CD14-positive monocyte (primary cell): ENCODE data around the gene KPNA3. TPM values are rescaled to one million over a fixed set of nuclear protein-coding genes. Genes with fewer than 3 reads are reported as not detected.

Source experiments
- DNase-seq, 3 donors: peaks; one replicate each; pipeline ENCODE4 v3.0.0-alpha.2; 2011 to 2022
- H2AFZ ChIP-seq: 2 replicates; pipeline ENCODE4 v1.6.0; 2012; ENCODE audit warnings: mild to moderate bottlenecking, low read depth, low read length, inconsistent platforms; ENCODE audit not compliant: insufficient read depth, poor library complexity, severe bottlenecking
- H3K27ac ChIP-seq, 2 donors: 1 replicate in 1 of 2; 2 replicates in 1 of 2; pipeline ENCODE4 v1.5.1; 2012 to 2013; ENCODE audit warnings: low read length in 2 of 2, control low read depth in 1 of 2, inconsistent platforms in 1 of 2, low read depth in 1 of 2, mild to moderate bottlenecking in 1 of 2
- H3K27me3 ChIP-seq, 2 donors: one replicate each; pipeline versions ENCODE4 v1.6.0 to v1.6.1; 2011 to 2013; ENCODE audit warnings: low read length in 2 of 2; ENCODE audit not compliant: control insufficient read depth in 2 of 2, insufficient read depth in 2 of 2
- H3K36me3 ChIP-seq, 2 donors: replicated peaks in 1 of 2; 1 replicate in 1 of 2; 2 replicates in 1 of 2; pipeline versions ENCODE4 v1.5.1 to v1.6.1; 2012 to 2013; ENCODE audit warnings: low read length in 2 of 2, control low read depth in 1 of 2, inconsistent platforms in 1 of 2, mild to moderate bottlenecking in 1 of 2; ENCODE audit not compliant: insufficient read depth in 2 of 2, control insufficient read depth in 1 of 2
- H3K4me1 ChIP-seq, 2 donors: 1 replicate in 1 of 2; 2 replicates in 1 of 2; pipeline versions ENCODE4 v1.5.1 to v1.6.1; 2012 to 2013; ENCODE audit warnings: low read length in 2 of 2, control low read depth in 1 of 2, inconsistent platforms in 1 of 2, mild to moderate bottlenecking in 1 of 2, moderate library complexity in 1 of 2; ENCODE audit not compliant: insufficient read depth in 2 of 2, control insufficient read depth in 1 of 2
- H3K4me2 ChIP-seq: replicated peaks from 2 replicates; pipeline ENCODE3; 2012; ENCODE audit warnings: low read length, moderate library complexity, mild to moderate bottlenecking; ENCODE audit not compliant: poor library complexity, severe bottlenecking; ENCODE audit errors: extremely low read depth
- H3K4me3 ChIP-seq, 3 experiments: fragments of 200-600 bp in 1 of 3; sonication (generic) in 1 of 3; replicated peaks in 1 of 3; 1 replicate in 2 of 3; 2 replicates in 1 of 3; pipeline ENCODE4 v1.5.1; 2011 to 2013; ENCODE audit warnings: low read length in 3 of 3, mild to moderate bottlenecking in 3 of 3, control low read depth in 2 of 3, low read depth in 2 of 3, inconsistent platforms in 1 of 3, moderate library complexity in 1 of 3
- H3K79me2 ChIP-seq: 2 replicates; pipeline ENCODE4 v1.6.0; 2012; ENCODE audit warnings: mild to moderate bottlenecking, control low read depth, inconsistent platforms, low read length, moderate library complexity; ENCODE audit not compliant: insufficient read depth
- H3K9ac ChIP-seq: 2 replicates; pipeline ENCODE4 v1.6.0; 2017; ENCODE audit warnings: low read length, mild to moderate bottlenecking; ENCODE audit not compliant: insufficient read depth, poor library complexity, severe bottlenecking
- H3K9me3 ChIP-seq, 2 donors: replicated peaks in 1 of 2; 1 replicate in 1 of 2; 2 replicates in 1 of 2; pipeline versions ENCODE4 v1.5.1 to v1.6.1; 2012 to 2013; ENCODE audit warnings: low read length in 2 of 2, control low read depth in 1 of 2; ENCODE audit not compliant: control insufficient read depth in 1 of 2, insufficient read depth in 1 of 2
- H4K20me1 ChIP-seq: 2 replicates; pipeline ENCODE4 v1.6.0; 2012; ENCODE audit warnings: mild to moderate bottlenecking, low read length, control low read depth, moderate library complexity; ENCODE audit not compliant: insufficient read depth
- H3K27ac Mint-ChIP-seq, 7 donors: one replicate each; pipeline ENCODE4 v1.8.0; 2020; ENCODE audit warnings: mild to moderate bottlenecking in 7 of 7, mixed read lengths in 7 of 7, moderate library complexity in 6 of 7, inconsistent platforms in 2 of 7
- H3K27me3 Mint-ChIP-seq, 3 donors: one replicate each; pipeline ENCODE4 v1.8.0; 2021 to 2022; ENCODE audit warnings: low read depth in 3 of 3, mild to moderate bottlenecking in 3 of 3, mixed read lengths in 3 of 3, moderate library complexity in 3 of 3, inconsistent platforms in 1 of 3
- H3K36me3 Mint-ChIP-seq, 2 donors: one replicate each; pipeline ENCODE4 v1.8.0; 2020; ENCODE audit warnings: mixed read lengths in 2 of 2, inconsistent platforms in 1 of 2, mild to moderate bottlenecking in 1 of 2
- H3K4me1 Mint-ChIP-seq: one replicate; pipeline ENCODE4 v1.8.0; 2020; ENCODE audit warnings: mild to moderate bottlenecking, mixed read lengths
- H3K4me3 Mint-ChIP-seq, 2 donors: one replicate each; pipeline ENCODE4 v1.8.0; 2020; ENCODE audit warnings: mild to moderate bottlenecking in 2 of 2, mixed read lengths in 2 of 2, moderate library complexity in 1 of 2
- H3K9me3 Mint-ChIP-seq, 7 donors: one replicate each; pipeline ENCODE4 v1.8.0; 2020 to 2022; ENCODE audit warnings: mixed read lengths in 7 of 7, mild to moderate bottlenecking in 6 of 7, moderate library complexity in 6 of 7, inconsistent platforms in 2 of 7
- WGBS: methylation state at CpG from one replicate; pipeline ENCODE4 v1.1.5; 2013; ENCODE audit warnings: missing lambda C conversion rate; ENCODE audit not compliant: insufficient coverage; 5-methylcytosine and 5-hydroxymethylcytosine counted together
- intact Hi-C, 2 donors: fragments of 100-400 bp; cut with micrococcal nuclease; formaldehyde crosslinking; loops; one replicate each; pipeline versions ENCODE4 v1.15.0 to v1.15.1; 2023
- polyA plus RNA-seq, 3 donors: library from polyadenylated mRNA; depleted of rRNA in 1 of 3; unstranded in 2 of 3; stranded (reverse) in 1 of 3; fragments of 300-500 nt in 2 of 3; fragments of >200 nt in 1 of 3; fragmentation: Illumina TruSeq in 2 of 3; gene quantifications; 1 replicate in 2 of 3; 2 replicates in 1 of 3; pipeline ENCODE4 v1.2.3, GENCODE V29; 2012 to 2021
- TF ChIP-seq, protein P1 (sequence below): fragments of 200-600 bp; IDR thresholded peaks from one replicate; pipeline ENCODE4 v1.8.0; 2022; ENCODE audit warnings: antibody characterized with exemption, mild to moderate bottlenecking

The KPNA3 gene
- polyA plus RNA-seq, 3 donors, result 11.5 to 15.3 (median 12.8) TPM

DNA sequence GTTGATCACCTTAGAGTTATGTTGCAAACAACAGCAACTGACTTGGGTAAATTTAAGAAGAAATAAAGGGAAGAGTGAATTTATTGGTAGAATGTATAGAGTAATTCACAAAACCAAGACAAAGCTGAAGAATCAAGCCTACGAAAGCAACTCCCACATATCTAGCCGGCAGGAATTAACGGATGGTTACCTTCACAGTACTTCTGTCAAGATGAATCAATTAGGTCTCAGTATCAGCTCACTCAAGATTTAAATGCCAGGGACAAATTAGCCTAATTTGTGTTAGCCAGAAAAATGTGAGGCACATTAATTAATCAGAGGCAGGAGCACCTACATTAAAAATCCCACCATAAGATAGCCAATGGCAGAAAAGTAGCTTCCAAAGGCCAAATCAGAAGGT lies 10.7 kb downstream of the KPNA3 start:
- no peaks in the 10 kb centered on the region for H3K27me3 Mint-ChIP-seq
- 100% methylated on average over 3 of the region's 3 CpGs for WGBS
- TF ChIP-seq, protein P1, sequence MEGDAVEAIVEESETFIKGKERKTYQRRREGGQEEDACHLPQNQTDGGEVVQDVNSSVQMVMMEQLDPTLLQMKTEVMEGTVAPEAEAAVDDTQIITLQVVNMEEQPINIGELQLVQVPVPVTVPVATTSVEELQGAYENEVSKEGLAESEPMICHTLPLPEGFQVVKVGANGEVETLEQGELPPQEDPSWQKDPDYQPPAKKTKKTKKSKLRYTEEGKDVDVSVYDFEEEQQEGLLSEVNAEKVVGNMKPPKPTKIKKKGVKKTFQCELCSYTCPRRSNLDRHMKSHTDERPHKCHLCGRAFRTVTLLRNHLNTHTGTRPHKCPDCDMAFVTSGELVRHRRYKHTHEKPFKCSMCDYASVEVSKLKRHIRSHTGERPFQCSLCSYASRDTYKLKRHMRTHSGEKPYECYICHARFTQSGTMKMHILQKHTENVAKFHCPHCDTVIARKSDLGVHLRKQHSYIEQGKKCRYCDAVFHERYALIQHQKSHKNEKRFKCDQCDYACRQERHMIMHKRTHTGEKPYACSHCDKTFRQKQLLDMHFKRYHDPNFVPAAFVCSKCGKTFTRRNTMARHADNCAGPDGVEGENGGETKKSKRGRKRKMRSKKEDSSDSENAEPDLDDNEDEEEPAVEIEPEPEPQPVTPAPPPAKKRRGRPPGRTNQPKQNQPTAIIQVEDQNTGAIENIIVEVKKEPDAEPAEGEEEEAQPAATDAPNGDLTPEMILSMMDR, result no peak
- H2AFZ ChIP-seq, result no peak overlapping the region
- intact Hi-C loops, result loop anchor here in 1 of 2 donors (10.0 kb wide), 1 partner anchor 97 kb away; no protein-coding TSS in a partner anchor
- H3K9me3 Mint-ChIP-seq, result no peaks in the 10 kb centered on the region
- peaks cover 100% of the 10 kb centered on the region for H4K20me1 ChIP-seq
- H3K27me3 ChIP-seq, result no peaks in the 10 kb centered on the region
- no peak overlapping the region for H3K27ac Mint-ChIP-seq
- H3K9me3 ChIP-seq, result no peaks in the 10 kb centered on the region
- no peak overlapping the region for H3K4me2 ChIP-seq
- H3K9ac ChIP-seq, result no peak overlapping the region
- H3K4me3 Mint-ChIP-seq, result no peak overlapping the region
- peaks cover 100% of the 10 kb centered on the region for H3K79me2 ChIP-seq
- no peaks in the 10 kb centered on the region for H3K4me1 ChIP-seq
- no peak overlapping the region for H3K27ac ChIP-seq
- no peak overlapping the region for H3K4me3 ChIP-seq
- H3K4me1 Mint-ChIP-seq, result peaks cover 31% of the 10 kb centered on the region
- DNase-seq, result no peak
- peaks cover 0 to 6% of the 10 kb centered on the region in 2 donors for H3K36me3 ChIP-seq
- H3K36me3 Mint-ChIP-seq, result peaks cover 1 to 5% of the 10 kb centered on the region in 2 donors

DNA sequence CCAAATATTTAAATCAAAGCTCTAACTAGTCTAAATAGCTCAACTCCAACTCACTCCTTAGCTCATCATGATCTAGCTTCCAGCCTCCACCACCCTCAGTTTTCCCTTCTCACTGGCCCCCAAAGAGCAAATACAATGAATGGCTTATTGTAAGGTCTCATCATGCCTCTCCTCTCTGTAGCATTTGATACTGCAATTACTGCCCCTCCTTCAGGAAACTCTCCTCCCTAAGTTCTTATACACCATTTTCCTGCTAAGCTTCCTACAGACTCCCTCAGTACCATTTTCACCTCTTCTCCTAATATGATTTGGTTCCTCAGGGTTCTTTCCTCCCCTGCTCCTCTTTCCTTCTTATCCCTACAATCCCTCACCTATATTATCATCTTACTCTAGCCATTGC lies 12.8 kb downstream of the KPNA3 start:
- Mint-ChIP-seq H3K4me3 (no peak overlapping the region), H3K4me1 (peaks cover 25% of the 10 kb centered on the region), H3K27ac (peak overlapping the region in 3 of 7 donors; percentile 5 to 54 (median 38)), H3K36me3 (peaks cover 1 to 5% of the 10 kb centered on the region in 2 donors), H3K9me3 (no peaks in the 10 kb centered on the region), H3K27me3 (no peaks in the 10 kb centered on the region)
- no peaks in the 10 kb centered on the region for H3K9me3 ChIP-seq
- DNase-seq, result no peak
- H3K27me3 ChIP-seq, result no peaks in the 10 kb centered on the region
- H2AFZ ChIP-seq, result no peak overlapping the region
- H3K4me1 ChIP-seq, result no peaks in the 10 kb centered on the region
- no peak overlapping the region for H3K9ac ChIP-seq
- peaks cover 98% of the 10 kb centered on the region for H4K20me1 ChIP-seq
- no peak overlapping the region for H3K27ac ChIP-seq
- TF ChIP-seq, protein P1, result no peak
- no peak overlapping the region for H3K4me2 ChIP-seq
- H3K4me3 ChIP-seq, result no peak overlapping the region
- peaks cover 99% of the 10 kb centered on the region for H3K79me2 ChIP-seq
- intact Hi-C loops, result loop anchor here in 1 of 2 donors (10.0 kb wide), 1 partner anchor 95 kb away; no protein-coding TSS in a partner anchor
- H3K36me3 ChIP-seq, result no peaks in the 10 kb centered on the region
